A673 (cell line): Measurements from ENCODE around the gene C2orf72. TPM values are rescaled to one million over a fixed set of nuclear protein-coding genes. Genes with fewer than 3 reads are reported as not detected.

Experiments used
- BruUV-seq: library from RNA; stranded (reverse); fragments of 400-500 nt; replicated peaks from 2 replicates; lab custom pipeline; 2021; lab: Mats Ljungman, UMichigan
- CTCF ChIA-PET: fragments of 300-600 bp; sonication (Branson Sonifier 250); formaldehyde crosslinking; loops from one replicate; lab custom pipeline; 2022; ENCODE audit warnings: antibody characterized with exemption; lab: Charles Lee
- POLR2A ChIA-PET: fragments of 300-600 bp; sonication (Branson Sonifier 250); formaldehyde crosslinking; loops from one replicate; lab custom pipeline; 2022; ENCODE audit warnings: antibody characterized with exemption; ENCODE audit not compliant: low non-redundant PET; lab: Charles Lee
- DNase-seq: peaks from one replicate; pipeline ENCODE4 v3.0.0-alpha.2; 2015; ENCODE audit warnings: low spot score
- H3K27ac ChIP-seq: fragments of 200-600 bp; sonication (generic); 2 replicates; pipeline ENCODE4 v1.5.1; 2016; ENCODE audit warnings: mixed run types, low read depth, mild to moderate bottlenecking, mixed read lengths, antibody characterized with exemption, low read length; ENCODE audit not compliant: poor library complexity, severe bottlenecking
- H3K27me3 ChIP-seq: fragments of 200-600 bp; sonication (generic); replicated peaks from 2 replicates; pipeline ENCODE4 v1.6.1; 2017; ENCODE audit warnings: mixed run types, low read depth, mild to moderate bottlenecking, mixed read lengths, antibody characterized with exemption, low read length; ENCODE audit not compliant: insufficient read depth, poor library complexity
- H3K36me3 ChIP-seq: fragments of 200-600 bp; sonication (generic); 2 replicates; pipeline ENCODE4 v1.6.1; 2016; ENCODE audit warnings: mixed run types, mild to moderate bottlenecking, mixed read lengths, antibody characterized with exemption, low read length; ENCODE audit not compliant: insufficient read depth, poor library complexity, severe bottlenecking
- H3K4me1 ChIP-seq: fragments of 200-600 bp; sonication (generic); 2 replicates; pipeline ENCODE4 v1.6.1; 2017; ENCODE audit warnings: mixed run types, mild to moderate bottlenecking, mixed read lengths, antibody characterized with exemption, low read length; ENCODE audit not compliant: insufficient read depth, poor library complexity, severe bottlenecking
- H3K4me3 ChIP-seq: fragments of 200-600 bp; sonication (generic); 2 replicates; pipeline ENCODE4 v1.5.1; 2016; ENCODE audit warnings: low read depth, mixed run types, mild to moderate bottlenecking, mixed read lengths, low read length; ENCODE audit not compliant: poor library complexity, severe bottlenecking
- H3K9me3 ChIP-seq: fragments of 200-600 bp; sonication (generic); 2 replicates; pipeline ENCODE4 v1.6.1; 2016; ENCODE audit warnings: mixed run types, low read depth, mild to moderate bottlenecking, mixed read lengths, antibody characterized with exemption, low read length; ENCODE audit not compliant: poor library complexity, severe bottlenecking
- CTCF ChIP-seq: fragments of 300-800, 200-600 bp; sonication (generic); conservative IDR thresholded peaks from 2 replicates; pipeline ENCODE4 v1.5.1; 2017; ENCODE audit warnings: low read depth, mild to moderate bottlenecking, antibody characterized with exemption, low read length, moderate library complexity, mixed read lengths
- EZH2 ChIP-seq: fragments of 200-600 bp; sonication (generic); IDR thresholded peaks from 2 replicates; pipeline ENCODE4 v1.6.1; 2017; ENCODE audit warnings: borderline replicate concordance, low read depth, mild to moderate bottlenecking, mixed read lengths, antibody characterized with exemption, low read length; ENCODE audit not compliant: poor library complexity, severe bottlenecking
- intact Hi-C: fragments of 100-400 bp; cut with micrococcal nuclease; formaldehyde crosslinking; loops from one replicate; pipeline ENCODE4 v1.10.0; 2022; ENCODE audit not compliant: unreplicated experiment
- total RNA-seq: library from RNA; stranded (reverse); gene quantifications from 2 replicates; pipeline ENCODE4 v1.2.3, GENCODE V29; 2021

Gene C2orf72
- total RNA-seq, 1 experiment from 2014 or later, result not detected

GRCh38 chr2:231000211-231000904 lies 37.0 kb upstream of the C2orf72 start:
- H3K27ac ChIP-seq, result no peak overlapping the region
- ChIA-PET CTCF (interaction anchor here (0.6 kb wide), 1 partner anchor 409 kb away, joined by 3 read pairs; no protein-coding TSS in a partner anchor), POLR2A (no interaction called here)
- no peak overlapping the region for H3K4me3 ChIP-seq
- no peaks in the 10 kb centered on the region for H3K9me3 ChIP-seq
- no TSS peak for BruUV-seq
- H3K36me3 ChIP-seq, result no peaks in the 10 kb centered on the region
- DNase-seq, result no peak
- 0 out of 2 replicates have a peak, but pooled peaks have one; percentile 15 for TF ChIP-seq CTCF
- no peak for TF ChIP-seq EZH2
- peaks cover 27% of the 10 kb centered on the region for H3K27me3 ChIP-seq
- intact Hi-C loops, result no loop called here
- H3K4me1 ChIP-seq, result no peaks in the 10 kb centered on the region

GRCh38 chr2:231001036-231001435 lies 36.3 kb upstream of the C2orf72 start:
- H3K27ac ChIP-seq, result no peak overlapping the region
- peaks cover 27% of the 10 kb centered on the region for H3K27me3 ChIP-seq
- DNase-seq, result no peak
- H3K36me3 ChIP-seq, result no peaks in the 10 kb centered on the region
- no TSS peak for BruUV-seq
- TF ChIP-seq EZH2 (no peak), CTCF (no peak)
- H3K4me3 ChIP-seq, result no peak overlapping the region
- CTCF ChIA-PET, result no interaction called here
- H3K9me3 ChIP-seq, result no peaks in the 10 kb centered on the region
- POLR2A ChIA-PET, result no interaction called here
- H3K4me1 ChIP-seq, result no peaks in the 10 kb centered on the region
- intact Hi-C loops, result no loop called here

GRCh38 chr2:231001921-231002320 lies 35.4 kb upstream of the C2orf72 start:
- no peaks in the 10 kb centered on the region for H3K4me1 ChIP-seq
- no peaks in the 10 kb centered on the region for H3K9me3 ChIP-seq
- no peak overlapping the region for H3K27ac ChIP-seq
- intact Hi-C loops, result no loop called here
- ChIA-PET CTCF (no interaction called here), POLR2A (no interaction called here)
- no peak for DNase-seq
- H3K36me3 ChIP-seq, result no peaks in the 10 kb centered on the region
- no peak for TF ChIP-seq CTCF
- TF ChIP-seq EZH2, result no peak
- no peak overlapping the region for H3K4me3 ChIP-seq
- no TSS peak for BruUV-seq
- peaks cover 27% of the 10 kb centered on the region for H3K27me3 ChIP-seq
